Activated CD4-positive, alpha-beta T cell treated with anti-CD3 and anti-CD28 coated beads, Interleukin-2, amount 50 U/mL, for 4 hours (primary cell): ENCODE data around the gene MB.

ENCODE experiments used
- DNase-seq, 2 experiments: peaks; one replicate each; pipeline ENCODE4 v3.0.0-alpha.2; 2020

The MB gene

GRCh38 chr22:35569916-35570315, 47.2 kb downstream of the MB start:
- DNase-seq: no peak

GRCh38 chr22:35568751-35569739, 48.1 kb downstream of the MB start:
- DNase-seq: no peak

GRCh38 chr22:35567351-35568141, 49.6 kb downstream of the MB start:
- no peak for DNase-seq

GRCh38 chr22:35564975-35565867, 51.9 kb downstream of the MB start:
- DNase-seq: no peak

GRCh38 chr22:35563211-35563610, 53.9 kb downstream of the MB start:
- DNase-seq: no peak

GRCh38 chr22:35561796-35562526, 55.2 kb downstream of the MB start:
- DNase-seq: no peak

- DNase-seq: no peak
These were observed 56.3 kb downstream of the MB start for GRCh38 chr22:35560824-35561223.

- DNase-seq: no peak
These were observed 56.8 kb downstream of the MB start for GRCh38 chr22:35560366-35560765.

- DNase-seq: no peak
These were observed 57.6 kb downstream of the MB start for GRCh38 chr22:35559354-35560005.

- DNase-seq: no peak
These were observed 58.4 kb downstream of the MB start for GRCh38 chr22:35558719-35559118.

- no peak for DNase-seq
These were observed 59.1 kb downstream of the MB start for GRCh38 chr22:35558031-35558430.
